Neutrophil (primary cell): Measurements from ENCODE around the gene KRTAP6-3.

Source experiments
- H3K27ac ChIP-seq: fragments of 200-600 bp; sonication (generic); 2 replicates; pipeline ENCODE4 v1.5.1; 2016; ENCODE audit warnings: mild to moderate bottlenecking, moderate library complexity
- H3K27me3 ChIP-seq: fragments of 200-600 bp; sonication (generic); 2 replicates; pipeline ENCODE4 v1.6.0; 2016; ENCODE audit warnings: mild to moderate bottlenecking
- H3K36me3 ChIP-seq: fragments of 200-600 bp; sonication (generic); 2 replicates; pipeline ENCODE4 v1.5.1; 2017
- H3K4me1 ChIP-seq, 2 experiments: fragments of 200-600 bp in 1 of 2; sonication (generic) in 1 of 2; 1 replicate in 1 of 2; 2 replicates in 1 of 2; pipeline versions ENCODE4 v1.5.1 to v1.6.1; 2013 to 2016; ENCODE audit warnings: low read depth in 1 of 2, low read length in 1 of 2, mild to moderate bottlenecking in 1 of 2, moderate library complexity in 1 of 2; ENCODE audit not compliant: control insufficient read depth in 1 of 2, insufficient read depth in 1 of 2
- H3K4me3 ChIP-seq, 2 experiments: fragments of 200-600 bp in 1 of 2; sonication (generic) in 1 of 2; 1 replicate in 1 of 2; 2 replicates in 1 of 2; pipeline ENCODE4 v1.5.1; 2013 to 2016; ENCODE audit warnings: low read depth in 1 of 2, low read length in 1 of 2, mild to moderate bottlenecking in 1 of 2, moderate library complexity in 1 of 2
- H3K9me3 ChIP-seq: fragments of 200-600 bp; sonication (generic); 2 replicates; pipeline ENCODE4 v1.5.1; 2016
- TF ChIP-seq, protein P1 (sequence below): fragments of 200-600 bp; sonication (generic); IDR thresholded peaks from 2 replicates; pipeline ENCODE4 v1.5.1; 2016; ENCODE audit warnings: antibody characterized with exemption

Gene KRTAP6-3

DNA sequence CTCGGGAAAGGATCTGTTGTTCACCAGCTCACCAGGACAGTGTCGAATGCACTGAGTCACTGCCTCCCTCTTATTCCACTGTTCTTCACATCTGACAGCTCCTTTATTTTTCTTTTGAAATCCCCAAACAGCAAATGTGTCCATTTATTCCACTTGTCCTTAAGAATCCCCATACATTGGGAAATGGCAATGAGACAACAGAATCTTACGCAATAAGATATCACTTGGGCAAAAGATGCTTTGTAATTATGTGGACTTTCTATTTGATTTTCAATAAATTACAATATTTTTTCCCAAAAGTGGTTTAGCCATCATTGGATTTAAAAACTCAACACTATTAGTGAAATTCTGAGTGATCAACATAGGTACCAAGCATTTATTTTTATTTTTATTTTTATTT is 46.4 kb downstream of the KRTAP6-3 start:
- Histone ChIP-seq H3K4me3 (no peak overlapping the region), H3K9me3 (no peaks in the 10 kb centered on the region), H3K36me3 (no peaks in the 10 kb centered on the region), H3K4me1 (no peaks in the 10 kb centered on the region), H3K27me3 (no peaks in the 10 kb centered on the region), H3K27ac (no peak overlapping the region)
- TF ChIP-seq, protein P1, sequence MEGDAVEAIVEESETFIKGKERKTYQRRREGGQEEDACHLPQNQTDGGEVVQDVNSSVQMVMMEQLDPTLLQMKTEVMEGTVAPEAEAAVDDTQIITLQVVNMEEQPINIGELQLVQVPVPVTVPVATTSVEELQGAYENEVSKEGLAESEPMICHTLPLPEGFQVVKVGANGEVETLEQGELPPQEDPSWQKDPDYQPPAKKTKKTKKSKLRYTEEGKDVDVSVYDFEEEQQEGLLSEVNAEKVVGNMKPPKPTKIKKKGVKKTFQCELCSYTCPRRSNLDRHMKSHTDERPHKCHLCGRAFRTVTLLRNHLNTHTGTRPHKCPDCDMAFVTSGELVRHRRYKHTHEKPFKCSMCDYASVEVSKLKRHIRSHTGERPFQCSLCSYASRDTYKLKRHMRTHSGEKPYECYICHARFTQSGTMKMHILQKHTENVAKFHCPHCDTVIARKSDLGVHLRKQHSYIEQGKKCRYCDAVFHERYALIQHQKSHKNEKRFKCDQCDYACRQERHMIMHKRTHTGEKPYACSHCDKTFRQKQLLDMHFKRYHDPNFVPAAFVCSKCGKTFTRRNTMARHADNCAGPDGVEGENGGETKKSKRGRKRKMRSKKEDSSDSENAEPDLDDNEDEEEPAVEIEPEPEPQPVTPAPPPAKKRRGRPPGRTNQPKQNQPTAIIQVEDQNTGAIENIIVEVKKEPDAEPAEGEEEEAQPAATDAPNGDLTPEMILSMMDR = no peak

DNA sequence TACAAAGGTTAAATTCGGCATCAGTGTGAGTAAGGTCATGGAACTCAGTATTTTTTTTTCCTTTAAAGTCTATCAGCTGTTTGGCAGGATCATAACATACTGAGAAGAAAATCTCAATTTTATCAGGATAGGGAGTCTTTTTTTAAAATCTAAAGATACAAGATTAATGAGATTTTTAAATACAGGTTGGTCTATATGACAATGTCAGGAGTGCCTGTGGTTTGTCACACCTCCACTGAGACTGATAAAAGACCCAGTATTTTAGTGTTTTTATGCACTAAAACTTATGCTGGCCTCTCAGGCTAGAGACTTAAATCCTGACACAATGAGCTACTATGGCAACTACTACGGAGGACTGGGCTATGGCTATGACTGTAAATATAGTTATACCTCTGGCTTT is 50.3 kb downstream of the KRTAP6-3 start, which contains the start of gene KRTAP20-3:
Gene KRTAP20-3 (plus strand): TSS at position 301 of the 400 bp plus-strand sequence.
- Histone ChIP-seq H3K27me3 (no peaks in the 10 kb centered on the region), H3K4me1 (no peaks in the 10 kb centered on the region), H3K36me3 (no peaks in the 10 kb centered on the region), H3K4me3 (no peak within 1 kb of the TSS), H3K27ac (no peak within 1 kb of the TSS), H3K9me3 (no peaks in the 10 kb centered on the region)
- TF ChIP-seq, protein P1 = no peak
